Measurements from ENCODE around the gene FHOD3.

- TF ChIP-seq CTCF (conservative IDR thresholded peaks at IDR 0.05; ENCODE audit: low read depth, low read length) = no peak
- TF ChIP-seq EZH2 (IDR thresholded peaks at IDR 0.05; ENCODE audit: borderline replicate concordance, low read depth, low read length, poor library complexity, severe bottlenecking) = no peak
These were observed 160.8 kb downstream of the FHOD3 start for GRCh38 chr18:36458306-36458705.

Measured in A673 (cell line).